NCI-H1694 (cell line): ENCODE results near the gene HEPN1.

Experiments
- DNase-seq: peaks from one replicate; lab custom pipeline; 2025; lab: John Stamatoyannopoulos, UW

Gene HEPN1

DNA sequence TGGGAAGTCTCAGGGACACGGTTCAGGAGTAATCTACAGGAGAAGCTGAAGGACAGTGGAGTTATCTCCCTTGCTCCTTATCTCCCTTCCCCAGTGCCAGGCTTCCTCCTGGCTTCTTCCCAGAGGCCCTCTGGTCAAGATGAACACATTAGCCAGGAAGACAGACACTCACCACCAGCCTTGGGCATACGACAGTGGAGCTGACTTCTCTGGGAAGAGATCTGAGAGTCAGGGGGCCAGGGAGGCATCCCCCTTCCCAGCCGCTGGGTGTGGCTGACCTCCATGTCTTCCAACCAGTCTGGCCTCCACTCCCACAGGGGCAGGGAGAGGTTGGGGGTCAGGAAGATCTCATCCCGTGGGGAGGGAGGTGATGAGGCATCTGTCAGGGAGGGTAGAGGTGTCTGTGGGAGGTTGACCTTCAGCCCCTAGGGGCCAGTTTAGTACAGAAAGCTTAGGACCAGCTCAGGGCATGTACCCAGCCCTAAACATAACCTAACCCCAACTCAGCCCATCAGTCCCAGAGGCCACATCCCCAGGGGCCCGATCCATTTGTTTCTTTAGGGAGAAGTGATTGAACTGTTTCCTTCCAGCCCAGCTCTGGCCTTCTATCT, 34.1 kb upstream of the HEPN1 start:
- DNase-seq, result no peak

DNA sequence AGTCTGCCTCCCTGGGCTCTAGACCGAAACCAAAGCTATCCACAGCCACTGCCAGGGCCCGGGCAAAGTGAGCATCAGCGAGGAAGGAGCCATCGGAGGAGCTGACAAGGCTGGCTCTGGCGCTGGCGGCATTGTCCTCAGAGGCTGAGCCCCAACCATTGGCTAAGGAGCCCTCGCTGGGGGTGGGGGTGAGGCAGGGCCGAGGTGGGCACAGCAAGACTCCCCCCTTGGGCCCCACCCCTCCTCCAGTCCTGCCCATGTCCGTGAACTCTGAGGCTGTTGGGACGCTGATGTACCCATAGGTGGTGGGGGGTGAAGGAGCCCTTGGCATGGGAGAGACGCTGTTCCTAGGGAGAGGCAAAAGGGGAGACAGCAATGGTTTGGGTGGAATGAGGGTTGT, 32.6 kb upstream of the HEPN1 start:
- DNase-seq, result no peak

DNA sequence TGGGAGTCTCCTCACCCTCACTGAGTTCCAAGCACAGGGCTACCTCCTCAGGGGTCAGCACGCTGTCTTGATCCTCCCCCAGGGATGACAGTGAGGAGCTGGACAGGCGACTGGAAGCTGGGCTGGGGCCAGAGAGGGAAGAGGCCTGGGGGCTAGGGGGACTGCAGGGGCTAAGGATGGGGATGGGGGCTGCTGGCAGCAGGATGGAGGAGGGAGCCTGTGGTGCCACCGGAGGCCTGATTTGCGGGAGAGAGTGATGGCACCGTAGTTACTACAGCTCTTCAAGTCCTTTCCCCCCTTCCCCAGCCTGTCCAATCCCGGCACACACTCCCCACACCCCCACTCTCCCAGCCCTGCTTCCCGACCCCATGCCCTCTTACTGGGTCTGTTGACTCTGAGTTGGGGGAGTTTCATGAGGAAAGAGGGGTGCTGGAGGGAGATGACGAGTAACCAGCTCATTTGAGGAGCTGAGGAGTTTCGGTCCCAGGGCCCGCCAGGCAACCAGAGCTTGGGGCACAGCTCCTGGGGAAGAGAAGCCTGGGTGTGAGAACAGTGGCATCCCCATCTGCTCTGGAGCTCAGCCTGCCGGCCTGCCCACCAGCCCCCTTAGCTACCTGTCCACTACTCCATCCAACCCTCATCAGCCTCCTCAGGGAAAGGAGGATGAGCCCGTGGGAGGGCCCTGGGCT, 31.9 kb upstream of the HEPN1 start:
- DNase-seq, result no peak

DNA sequence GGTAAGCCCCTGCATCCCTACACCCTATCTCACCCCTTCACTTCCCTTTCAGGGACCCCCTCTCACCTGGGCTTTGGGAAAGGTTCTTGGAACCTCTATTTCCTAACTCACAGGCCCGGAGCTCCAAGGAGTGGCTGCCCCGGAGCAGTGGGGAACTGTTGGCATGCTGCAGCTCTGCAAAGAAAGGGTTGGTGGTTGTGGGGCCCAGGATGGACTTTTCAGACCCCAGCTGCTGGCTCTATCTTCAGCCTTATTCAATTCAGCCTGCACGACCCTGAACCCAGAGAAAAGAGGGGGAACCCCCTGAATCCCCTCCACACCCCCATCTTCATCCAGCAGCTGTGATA, 31.4 kb upstream of the HEPN1 start:
- DNase-seq, result no peak

DNA sequence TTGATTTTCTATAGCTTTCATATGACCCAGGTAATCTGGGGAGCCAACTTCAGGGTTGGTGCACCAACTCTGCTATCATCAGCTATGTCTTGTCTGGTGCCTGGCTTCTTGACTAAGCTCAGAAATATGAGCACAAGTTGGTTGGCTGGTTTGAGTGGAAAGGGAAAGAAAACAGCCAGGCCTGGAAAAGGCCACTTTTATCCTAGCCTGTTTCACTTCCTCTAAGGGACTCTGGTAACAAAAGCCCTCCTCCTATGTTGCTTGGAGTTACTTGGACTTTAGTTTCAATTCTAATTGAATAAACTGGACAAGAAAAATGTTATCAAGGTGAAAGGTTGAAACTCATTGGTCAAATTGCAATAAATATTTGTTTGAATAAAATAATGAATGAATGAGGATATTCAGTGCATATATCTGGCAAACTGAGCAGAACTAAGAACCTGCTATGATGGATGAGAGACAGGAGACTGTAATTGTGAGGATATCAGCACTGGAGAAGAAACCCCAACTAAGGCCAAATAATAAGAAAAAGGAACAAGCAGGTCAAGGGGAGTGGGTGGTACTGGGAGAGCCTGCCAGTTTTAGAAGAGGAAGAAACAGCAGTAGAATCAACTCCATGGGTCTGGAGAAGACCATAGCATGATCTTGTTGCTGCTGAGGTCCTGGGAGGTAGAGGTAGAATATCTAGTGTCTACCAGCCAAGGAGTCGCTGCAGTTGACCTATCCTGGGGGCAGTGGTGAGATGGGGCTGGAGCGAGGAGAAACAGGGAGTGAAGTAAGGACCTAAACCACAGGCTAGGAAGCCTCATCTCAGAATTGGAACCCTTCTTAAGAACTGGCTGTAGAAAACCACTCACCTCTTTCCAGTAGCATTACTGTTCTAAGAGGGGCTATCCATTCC, 29.6 kb upstream of the HEPN1 start:
- DNase-seq, result no peak

DNA sequence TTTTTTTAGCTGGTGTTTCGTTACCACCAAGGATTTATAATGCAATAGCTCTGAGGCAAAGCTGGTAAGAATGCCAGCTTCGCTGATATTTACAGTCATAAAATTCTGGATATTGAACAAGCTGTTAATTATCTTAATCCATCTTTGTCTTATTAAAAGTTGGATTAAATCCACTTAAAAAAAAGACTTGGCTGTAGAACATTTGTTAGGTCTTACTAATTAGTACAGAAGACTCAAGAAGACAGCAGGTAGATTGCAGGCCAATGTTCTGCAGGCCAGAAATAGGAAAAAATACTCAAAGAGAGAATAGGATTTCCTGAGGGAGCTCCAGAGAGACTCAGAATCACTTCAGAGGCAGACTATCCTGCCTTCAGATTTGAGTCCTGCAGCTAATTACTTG, 28.9 kb upstream of the HEPN1 start:
- no peak for DNase-seq

DNA sequence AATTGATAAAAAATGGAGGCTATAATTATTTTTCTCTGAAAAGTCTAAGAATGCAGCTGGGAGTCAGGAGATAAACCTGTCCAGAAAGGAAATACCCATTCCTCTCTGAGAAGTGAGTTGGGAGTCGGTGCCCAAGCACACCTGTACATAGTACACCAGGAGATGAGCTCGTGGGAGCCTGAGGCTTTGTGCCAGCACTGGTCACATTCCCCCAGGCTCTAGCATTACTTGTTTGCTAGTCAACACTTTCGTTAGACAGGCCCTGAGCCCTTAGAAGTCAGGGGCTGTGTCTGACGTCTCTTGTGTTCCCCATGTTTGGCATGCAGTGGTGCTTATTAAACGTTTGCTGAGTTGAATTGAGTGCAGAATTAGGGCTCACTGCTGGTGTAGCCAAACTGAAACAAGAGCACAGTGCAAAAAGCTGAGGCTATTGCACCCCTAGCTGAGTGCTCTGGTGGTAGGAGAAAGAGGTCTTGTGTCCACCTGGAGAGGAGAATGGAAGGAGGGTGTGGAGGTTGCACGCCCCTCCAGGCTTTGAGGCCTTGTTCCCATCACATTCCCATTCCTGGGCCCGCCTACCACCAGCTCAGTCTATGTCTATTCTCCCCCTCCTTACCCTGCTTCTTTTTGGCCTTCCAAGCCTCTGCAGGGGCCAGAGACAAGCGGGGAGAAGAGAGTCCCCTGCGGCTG, 28.2 kb upstream of the HEPN1 start:
- DNase-seq, result no peak

DNA sequence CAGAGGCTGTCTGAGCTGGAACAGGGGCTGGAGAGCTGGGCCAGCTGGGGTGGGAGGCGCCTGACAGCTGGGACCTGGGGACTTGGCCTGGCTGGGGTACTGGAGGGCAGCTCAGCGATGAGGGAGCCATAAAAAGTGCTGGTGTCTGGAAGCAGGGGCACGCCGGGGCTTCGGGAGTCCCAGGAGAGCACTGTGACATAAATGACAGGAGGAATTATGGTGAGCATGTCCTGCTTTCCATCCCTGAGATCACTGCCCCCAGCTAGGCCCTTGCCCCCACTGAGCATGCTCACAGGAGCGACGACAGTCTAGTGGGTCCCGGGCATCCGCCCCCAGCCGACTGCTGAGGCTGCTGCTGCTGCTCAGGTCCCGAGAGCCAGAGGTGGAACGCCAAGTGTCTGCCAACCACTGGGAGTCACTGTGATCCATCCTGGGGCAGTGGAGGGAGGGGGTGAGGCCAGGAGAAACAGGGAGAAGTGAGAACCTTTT, 27.6 kb upstream of the HEPN1 start:
- DNase-seq, result no peak

DNA sequence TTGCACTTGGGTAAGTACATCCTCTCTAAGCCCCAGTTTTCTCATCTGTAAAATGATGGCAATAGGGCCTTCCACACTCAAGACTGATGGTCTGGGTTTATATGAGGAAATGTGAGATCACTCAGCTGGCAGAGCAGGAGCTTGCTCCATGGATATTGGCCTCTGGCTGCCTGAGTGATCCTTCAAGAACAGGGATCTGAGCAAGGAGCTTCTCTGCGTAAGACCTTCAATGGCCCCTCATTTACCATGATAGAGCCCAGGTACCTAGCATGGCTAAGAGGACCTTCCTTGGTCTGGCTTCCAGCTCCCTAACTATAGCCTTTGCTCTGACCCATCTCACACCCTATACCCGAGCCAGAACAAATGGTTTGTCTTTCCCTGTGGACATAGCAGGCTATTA, 26.9 kb upstream of the HEPN1 start:
- DNase-seq, result no peak

DNA sequence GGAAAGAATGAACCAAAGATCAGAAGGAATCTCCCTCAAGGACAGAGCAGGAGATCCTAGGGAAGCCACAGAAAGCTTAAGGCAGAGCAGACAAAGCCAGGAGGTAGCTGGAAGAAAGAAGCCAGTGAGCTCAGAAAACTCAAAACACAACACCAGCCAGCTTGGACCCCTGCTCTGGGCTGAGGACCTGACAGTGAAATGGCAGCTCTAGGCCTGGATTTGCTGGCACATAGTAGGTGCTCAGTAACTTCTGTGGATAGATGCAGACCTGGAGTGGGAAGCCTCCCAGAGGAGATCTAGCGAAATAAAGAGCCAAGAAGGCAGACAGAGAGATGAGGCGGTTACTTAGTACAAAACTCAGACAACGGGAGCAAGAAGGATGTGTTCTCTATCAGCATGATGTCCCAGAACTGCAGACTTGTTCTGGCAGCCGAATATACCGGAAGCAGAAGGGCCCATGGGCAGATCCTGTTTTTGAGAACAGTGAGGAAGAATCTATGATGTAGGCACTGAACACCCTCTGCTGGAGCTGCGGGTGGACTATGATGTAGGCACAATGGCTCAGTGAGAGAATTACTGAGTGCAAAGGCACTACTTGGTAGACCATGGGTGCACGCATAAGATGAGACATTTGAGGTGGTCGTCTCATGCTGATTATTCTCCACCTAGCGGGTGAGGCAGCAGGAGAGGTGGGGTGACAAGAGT, 26.1 kb upstream of the HEPN1 start:
- DNase-seq, result no peak

DNA sequence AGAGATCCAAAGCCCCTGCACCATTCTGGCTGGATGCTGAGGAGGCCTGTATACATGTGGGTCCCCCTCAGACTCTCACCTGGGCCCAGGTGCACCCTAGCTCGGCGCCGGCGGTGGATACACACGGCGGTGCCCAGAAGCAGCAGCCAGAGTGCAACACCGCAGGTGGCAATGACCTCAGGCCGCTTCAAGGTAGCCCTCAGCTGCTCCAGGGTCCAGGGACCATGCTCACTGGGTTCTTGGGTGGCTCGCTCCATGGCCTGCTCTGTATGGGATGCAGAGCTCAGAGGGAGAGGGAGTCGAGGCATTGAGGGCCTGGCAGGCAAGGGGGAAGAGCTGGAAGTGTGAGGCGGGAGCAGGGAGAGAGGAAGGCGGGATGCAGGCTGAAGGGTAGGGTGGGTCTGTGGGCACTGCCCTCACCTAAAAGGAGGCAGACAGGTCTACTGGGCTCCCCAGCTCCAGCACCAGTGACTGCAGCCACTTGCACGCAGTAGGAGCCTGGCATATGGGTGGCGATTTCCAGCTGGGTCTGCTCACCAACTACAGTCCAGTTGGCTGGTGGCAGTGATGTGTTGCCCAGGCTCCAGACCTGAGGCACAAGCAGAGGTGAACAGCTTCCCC, 25.2 kb upstream of the HEPN1 start:
- DNase-seq, result no peak

DNA sequence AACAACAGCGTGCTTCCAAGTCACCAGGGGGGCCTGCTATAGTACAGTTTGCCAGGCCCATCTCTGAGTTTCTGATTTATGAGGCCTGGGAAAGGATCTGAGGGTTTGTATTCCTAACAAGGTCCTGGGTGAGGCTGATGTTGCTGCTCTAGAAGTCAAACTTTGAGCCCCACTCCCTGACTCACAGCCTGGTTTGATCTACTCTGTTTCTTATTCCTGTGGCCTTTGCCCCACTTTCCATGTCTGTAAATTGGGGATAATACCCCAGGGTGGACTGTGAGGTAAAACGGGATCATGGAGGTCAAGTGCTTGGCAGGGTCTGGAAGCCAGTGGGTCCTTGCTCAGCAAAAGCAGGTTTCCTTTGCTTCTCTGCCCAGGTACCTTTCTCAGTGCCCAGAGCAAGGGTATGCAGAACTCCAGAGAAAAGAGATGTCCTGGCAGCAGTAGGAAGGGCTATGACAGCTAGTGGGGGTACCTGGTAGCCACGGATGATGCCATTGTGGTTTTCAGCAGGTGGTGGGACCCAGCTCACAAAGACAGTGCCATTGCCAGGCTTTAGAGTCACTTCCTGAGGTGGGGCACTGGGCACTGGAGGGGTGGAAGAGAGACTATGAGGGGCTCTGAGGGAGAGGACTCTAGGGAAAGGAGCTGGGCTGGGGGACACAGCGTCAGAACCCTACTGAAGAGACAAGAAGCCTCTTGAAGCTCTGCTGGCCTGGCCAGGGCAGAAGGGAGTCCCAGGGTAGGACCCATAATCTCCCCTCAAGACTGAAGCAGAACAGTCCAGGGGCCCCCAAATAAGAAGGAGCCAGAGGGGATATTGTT, 24.2 kb upstream of the HEPN1 start:
- DNase-seq, result no peak

DNA sequence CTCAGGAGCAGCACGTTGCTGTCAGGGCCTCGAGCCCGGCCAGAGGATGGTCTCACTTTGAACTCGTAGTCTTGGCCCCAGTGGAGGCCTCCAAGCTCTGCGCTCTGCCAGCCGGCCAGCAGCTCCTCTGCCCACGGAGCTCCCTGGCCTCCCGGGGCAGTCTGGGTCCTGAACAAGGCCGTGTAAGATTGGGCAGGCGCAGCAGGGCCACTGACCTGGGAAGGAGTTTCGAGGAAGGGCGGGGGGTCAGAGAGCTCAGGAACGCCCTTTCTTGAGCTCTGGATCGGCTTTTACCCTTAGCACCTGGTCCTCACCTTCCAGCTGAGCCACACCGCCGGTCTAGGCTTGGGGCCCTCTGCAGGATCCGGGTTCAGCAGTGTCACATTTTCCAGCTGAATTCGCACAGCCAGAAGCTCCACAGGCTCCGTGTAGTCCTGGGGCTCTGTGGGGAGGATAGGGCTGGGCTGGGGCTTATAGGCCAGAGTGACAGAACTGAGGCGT, 23.5 kb upstream of the HEPN1 start:
- DNase-seq, result no peak

DNA sequence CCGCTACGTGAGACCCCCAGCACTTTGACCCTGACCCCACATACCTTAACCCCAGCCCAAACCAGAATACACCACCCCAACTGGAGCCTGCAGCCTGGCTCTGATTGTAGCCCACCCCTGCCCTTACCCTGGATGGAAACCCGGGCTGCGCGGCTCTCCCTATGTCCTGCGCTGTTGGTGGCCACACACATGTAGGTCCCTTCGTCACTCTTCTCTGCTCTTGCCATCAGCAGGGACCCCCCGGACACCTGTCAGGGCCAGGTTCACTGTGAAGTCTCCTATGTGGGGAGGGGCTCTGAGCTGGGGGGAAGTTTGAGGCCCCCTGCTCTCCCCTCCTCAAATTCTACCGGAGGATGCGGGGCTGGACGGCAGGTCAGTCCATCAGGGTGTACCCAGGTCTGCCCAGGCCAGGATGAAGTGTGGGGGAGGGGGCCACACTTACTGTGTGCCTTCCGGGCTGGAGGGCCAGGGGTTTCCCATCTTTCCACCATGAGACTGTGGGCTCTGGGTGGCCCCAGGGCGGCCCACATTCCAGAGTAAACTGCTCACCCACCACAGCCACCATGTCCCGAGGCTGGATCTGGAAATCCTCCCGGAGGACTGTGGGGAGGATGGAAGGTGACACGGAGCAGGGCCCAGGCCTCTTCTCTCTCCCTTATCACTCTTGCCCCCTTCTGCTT, 22.8 kb upstream of the HEPN1 start:
- DNase-seq, result no peak

DNA sequence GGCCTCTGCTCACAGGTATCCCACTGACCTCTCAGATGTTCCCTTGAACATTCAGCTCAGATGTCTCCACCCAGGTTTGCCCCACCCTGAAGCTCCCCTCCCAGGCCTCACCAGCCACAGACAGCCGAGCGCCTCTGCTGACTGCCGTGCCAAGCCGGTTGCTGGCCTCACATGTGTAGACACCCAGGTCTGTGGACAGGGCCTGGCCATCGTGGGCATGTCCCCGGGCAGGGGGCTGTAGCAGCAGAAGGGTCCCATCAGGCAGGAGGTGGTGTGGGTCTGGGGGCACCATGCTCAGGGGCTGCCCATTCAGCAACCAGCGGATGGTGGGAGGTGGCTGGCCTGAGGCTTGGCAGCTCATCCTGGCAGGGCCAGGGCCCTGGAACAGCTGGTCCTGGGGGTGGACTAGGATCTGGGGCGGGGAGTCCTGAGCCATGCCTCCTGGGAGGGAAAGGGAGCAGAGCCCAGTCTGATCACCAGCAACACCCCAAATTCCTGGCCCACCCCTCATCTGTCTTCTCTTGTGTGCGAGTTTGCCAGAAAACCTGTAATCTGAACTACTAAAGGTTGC, 22.1 kb upstream of the HEPN1 start:
- no peak for DNase-seq

DNA sequence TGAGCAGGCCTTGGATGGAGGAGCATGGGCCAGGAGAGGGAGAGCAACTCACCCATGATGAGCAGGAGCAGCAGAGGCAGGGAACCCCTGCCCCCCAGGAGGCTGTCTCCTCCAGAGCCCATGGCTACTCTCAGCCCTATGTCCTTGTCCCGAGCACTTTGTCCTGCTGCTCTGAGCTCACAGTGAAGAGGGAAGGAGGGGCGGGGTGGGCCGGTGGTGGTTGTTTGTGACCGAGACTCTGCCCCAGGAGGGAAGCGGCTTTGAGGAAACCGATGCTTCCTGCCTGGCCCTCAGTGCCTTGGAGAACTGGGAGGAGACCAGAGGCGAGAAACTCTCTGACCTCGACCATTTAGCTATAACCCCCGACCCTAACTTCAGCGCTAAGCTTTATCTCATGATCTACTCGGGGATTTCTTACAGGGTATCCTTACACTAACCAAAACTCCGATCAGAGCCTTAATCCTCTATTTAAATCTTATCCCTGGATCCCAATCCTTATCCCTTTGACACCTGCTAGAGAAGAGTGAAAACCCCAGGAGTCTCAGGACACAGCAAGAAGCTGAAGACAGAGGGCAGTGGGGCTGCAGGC, 21.3 kb upstream of the HEPN1 start, which contains the start of gene ROBO4:
TSS of gene ROBO4 (minus strand) at position 192 of the 589 bp plus-strand sequence. CDS start at position 122, 70 bp downstream.
- DNase-seq, result no peak

DNA sequence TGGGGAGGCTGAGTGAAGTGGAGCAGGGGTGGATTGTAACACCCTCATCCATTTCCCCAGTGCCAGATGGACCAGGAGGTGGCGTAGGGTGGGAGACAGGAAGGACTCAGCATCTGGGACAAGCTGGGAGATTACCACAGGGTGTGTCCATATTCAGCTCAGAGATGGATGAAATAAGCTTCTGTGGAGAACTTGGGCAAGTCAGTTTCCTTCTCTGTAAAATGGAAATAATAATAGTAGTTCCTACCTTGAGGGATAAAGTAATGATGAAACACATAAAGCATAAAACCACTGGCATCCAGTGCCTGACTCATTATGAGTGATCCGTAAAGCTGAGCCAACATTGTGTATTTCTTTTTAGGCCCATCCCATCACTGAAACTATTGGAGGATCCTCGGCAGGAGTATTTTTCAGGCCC, 20.8 kb upstream of the HEPN1 start:
- no peak for DNase-seq

DNA sequence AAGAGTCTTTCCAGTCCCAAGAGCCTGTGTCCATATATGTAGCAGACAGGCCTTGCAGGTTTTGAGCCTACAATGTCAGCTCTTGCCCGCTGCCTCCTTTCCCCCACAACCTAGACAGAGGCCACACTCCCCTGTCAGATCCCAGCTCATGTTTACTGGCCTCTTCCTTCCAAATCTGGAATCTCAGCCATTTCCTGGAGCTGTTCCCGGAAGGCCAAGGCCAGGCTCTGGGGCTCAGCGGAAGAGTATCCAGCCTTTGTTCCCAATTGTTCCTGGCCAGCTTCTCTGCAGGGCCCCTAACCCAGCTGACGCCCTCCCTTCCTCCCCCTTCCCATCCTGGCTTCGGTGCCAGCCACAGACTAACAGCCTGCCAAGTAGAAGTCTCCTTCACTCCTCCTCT, 20.3 kb upstream of the HEPN1 start:
- no peak for DNase-seq
